WI38 (cell line): Measurements from ENCODE around the gene IL6R.

ENCODE experiments used
- H3K4me3 ChIP-seq: 2 replicates; pipeline ENCODE4 v1.5.1; 2011; ENCODE audit warnings: low read depth, mild to moderate bottlenecking, control low read depth, low read length
- CTCF ChIP-seq: IDR thresholded peaks from 2 replicates; pipeline ENCODE4 v1.5.1; 2012; ENCODE audit warnings: low read depth, mild to moderate bottlenecking, control low read depth, low read length

Gene IL6R

GRCh38 chr1:154456631-154457030, 51.5 kb downstream of the IL6R start:
- no peak overlapping the region for H3K4me3 ChIP-seq
- no peak for TF ChIP-seq CTCF

DNA sequence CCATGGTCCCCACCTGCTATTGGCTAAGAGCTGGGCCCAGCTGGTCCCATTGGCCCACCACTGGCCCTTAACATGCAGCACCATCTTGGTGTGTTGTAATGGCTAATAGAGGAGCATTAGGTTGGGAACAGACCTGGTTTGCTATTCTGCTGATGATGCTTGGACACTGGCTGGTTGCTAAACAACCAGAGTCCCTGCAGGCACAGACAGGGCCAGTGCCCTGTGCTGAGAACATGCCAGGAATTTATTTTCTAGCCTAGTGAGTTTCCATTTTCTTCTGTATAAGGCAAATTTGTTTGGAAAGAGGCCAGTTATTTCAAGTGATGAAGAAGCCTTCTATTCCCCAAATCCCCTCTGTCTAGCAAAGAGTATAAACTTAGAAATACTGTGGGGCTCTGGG, 53.9 kb downstream of the IL6R start:
- no peak for TF ChIP-seq CTCF
- no peak overlapping the region for H3K4me3 ChIP-seq

DNA sequence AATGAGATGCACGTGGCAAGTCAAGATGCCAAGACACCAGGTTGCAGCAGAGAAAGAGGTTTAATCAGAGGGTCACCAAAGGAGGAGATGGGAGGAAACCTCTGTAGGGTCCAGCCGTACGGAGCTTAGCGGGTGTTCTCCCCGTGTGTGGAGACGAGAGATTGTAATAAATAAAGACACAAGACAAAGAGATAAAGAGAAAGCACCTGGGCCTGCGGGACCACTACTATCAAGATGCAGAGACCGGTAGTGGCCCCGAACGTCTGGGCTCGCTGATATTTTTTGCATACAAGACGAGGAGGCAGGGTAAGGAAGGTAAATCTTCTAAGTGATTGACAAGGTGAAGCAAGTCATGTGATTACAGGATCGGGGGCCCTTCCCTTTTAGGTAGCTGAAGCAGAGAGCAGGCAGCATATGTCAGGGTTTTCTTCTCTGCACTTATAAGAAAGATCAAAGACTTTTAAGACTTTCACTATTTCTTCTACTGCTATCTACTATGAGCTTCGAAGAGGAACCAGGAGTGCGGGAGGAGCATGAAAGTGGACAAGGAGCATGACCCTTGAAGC, 55.6 kb downstream of the IL6R start:
- no peak for TF ChIP-seq CTCF
- H3K4me3 ChIP-seq, result no peak overlapping the region

GRCh38 chr1:154463512-154463990, 58.4 kb downstream of the IL6R start:
- TF ChIP-seq CTCF, result no peak
- H3K4me3 ChIP-seq, result no peak overlapping the region

DNA sequence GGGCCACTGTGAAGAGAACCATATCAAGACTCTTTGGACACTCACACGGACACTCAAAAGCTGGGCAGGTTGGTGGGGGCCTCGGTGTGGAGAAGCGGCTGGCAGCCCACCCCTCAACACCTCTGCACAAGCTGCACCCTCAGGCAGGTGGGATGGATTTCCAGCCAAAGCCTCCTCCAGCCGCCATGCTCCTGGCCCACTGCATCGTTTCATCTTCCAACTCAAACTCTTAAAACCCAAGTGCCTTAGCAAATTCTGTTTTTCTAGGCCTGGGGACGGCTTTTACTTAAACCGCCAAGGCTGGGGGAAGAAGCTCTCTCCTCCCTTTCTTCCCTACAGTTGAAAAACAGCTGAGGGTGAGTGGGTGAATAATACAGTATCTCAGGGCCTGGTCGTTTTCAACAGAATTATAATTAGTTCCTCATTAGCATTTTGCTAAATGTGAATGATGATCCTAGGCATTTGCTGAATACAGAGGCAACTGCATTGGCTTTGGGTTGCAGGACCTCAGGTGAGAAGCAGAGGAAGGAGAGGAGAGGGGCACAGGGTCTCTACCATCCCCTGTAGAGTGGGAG, 60.6 kb downstream of the IL6R start:
- no peak for TF ChIP-seq CTCF
- no peak overlapping the region for H3K4me3 ChIP-seq

DNA sequence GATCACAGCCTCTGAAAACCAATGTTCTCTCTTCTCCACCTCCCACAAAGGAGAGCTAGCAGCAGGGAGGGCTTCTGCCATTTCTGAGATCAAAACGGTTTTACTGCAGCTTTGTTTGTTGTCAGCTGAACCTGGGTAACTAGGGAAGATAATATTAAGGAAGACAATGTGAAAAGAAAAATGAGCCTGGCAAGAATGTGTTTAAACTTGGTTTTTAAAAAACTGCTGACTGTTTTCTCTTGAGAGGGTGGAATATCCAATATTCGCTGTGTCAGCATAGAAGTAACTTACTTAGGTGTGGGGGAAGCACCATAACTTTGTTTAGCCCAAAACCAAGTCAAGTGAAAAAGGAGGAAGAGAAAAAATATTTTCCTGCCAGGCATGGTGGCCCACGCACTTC, 61.1 kb downstream of the IL6R start:
- TF ChIP-seq CTCF, result no peak
- no peak overlapping the region for H3K4me3 ChIP-seq

GRCh38 chr1:154466921-154467417, 61.8 kb downstream of the IL6R start:
- TF ChIP-seq CTCF, result no peak

More at GRCh38 chr1:154466921-154467417, 61.8 kb downstream of the IL6R start:
- H3K4me3 ChIP-seq, result no peak overlapping the region
